ENCODE measurements around the gene ASXL1.
A peak's percentile ranks its signal among the peaks of the same experiment; 100 is the strongest.

ASXL1 gene

DNA sequence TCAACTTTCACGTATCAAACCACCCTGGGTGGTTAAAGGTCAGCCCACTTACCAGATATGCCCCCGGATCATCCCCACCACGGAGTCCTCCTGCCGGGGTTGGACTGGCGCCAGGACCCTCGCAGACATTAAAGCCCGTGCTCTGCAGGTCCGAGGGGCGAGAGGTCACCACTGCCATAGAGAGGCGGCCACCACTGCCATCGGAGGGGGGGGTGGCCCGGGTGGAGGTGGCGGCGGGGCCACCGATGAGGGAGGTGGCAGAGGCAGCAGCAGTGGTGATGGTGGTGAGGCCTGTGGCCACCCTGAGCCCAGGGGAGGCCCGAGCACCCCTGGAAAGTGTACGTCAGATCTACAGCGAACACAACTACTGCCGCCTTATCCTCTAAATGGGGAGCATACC is 76.3 kb downstream of the ASXL1 start:
- TF ChIP-seq, protein P1, sequence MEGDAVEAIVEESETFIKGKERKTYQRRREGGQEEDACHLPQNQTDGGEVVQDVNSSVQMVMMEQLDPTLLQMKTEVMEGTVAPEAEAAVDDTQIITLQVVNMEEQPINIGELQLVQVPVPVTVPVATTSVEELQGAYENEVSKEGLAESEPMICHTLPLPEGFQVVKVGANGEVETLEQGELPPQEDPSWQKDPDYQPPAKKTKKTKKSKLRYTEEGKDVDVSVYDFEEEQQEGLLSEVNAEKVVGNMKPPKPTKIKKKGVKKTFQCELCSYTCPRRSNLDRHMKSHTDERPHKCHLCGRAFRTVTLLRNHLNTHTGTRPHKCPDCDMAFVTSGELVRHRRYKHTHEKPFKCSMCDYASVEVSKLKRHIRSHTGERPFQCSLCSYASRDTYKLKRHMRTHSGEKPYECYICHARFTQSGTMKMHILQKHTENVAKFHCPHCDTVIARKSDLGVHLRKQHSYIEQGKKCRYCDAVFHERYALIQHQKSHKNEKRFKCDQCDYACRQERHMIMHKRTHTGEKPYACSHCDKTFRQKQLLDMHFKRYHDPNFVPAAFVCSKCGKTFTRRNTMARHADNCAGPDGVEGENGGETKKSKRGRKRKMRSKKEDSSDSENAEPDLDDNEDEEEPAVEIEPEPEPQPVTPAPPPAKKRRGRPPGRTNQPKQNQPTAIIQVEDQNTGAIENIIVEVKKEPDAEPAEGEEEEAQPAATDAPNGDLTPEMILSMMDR (IDR thresholded peaks at IDR 0.05; ENCODE audit: poor library complexity, severe bottlenecking) = no peak

DNA sequence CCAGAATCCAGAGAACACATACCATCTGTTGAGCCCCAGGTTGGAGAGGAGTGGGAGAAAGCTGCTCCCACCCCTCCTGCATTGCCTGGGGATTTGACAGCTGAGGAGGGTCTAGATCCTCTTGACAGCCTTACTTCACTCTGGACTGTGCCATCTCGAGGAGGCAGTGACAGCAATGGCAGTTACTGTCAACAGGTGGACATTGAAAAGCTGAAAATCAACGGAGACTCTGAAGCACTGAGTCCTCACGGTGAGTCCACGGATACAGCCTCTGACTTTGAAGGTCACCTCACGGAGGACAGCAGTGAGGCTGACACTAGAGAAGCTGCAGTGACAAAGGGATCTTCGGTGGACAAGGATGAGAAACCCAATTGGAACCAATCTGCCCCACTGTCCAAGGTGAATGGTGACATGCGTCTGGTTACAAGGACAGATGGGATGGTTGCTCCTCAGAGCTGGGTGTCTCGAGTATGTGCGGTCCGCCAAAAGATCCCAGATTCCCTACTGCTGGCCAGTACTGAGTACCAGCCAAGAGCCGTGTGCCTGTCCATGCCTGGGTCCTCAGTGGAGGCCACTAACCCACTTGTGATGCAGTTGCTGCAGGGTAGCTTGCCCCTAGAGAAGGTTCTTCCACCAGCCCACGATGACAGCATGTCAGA is 77.4 kb downstream of the ASXL1 start:
- Histone ChIP-seq H3K27me3 (ENCODE audit: insufficient read depth, poor library complexity, severe bottlenecking) (no peaks in the 10 kb centered on the region), H3K4me1 (ENCODE audit: insufficient read depth, poor library complexity, severe bottlenecking) (no peaks in the 10 kb centered on the region), H3K9me3 (ENCODE audit: severe bottlenecking) (no peaks in the 10 kb centered on the region), H3K4me3 (ENCODE audit: severe bottlenecking) (no peak overlapping the region), H3K27ac (ENCODE audit: poor library complexity, severe bottlenecking) (no peak overlapping the region), H3K36me3 (ENCODE audit: low read depth) (peaks cover 93% of the 10 kb centered on the region)
- TF ChIP-seq, protein P1 (IDR thresholded peaks at IDR 0.05; ENCODE audit: poor library complexity, severe bottlenecking) = no peak
- DNase-seq (ENCODE audit: low spot score) (peak; percentile 60), ATAC-seq (ENCODE audit: low read depth) (no peak)

More for the DNA sequence above, 76.3 kb downstream of the ASXL1 start:
- Histone ChIP-seq H3K4me3 (ENCODE audit: severe bottlenecking) (no peak overlapping the region), H3K27ac (ENCODE audit: poor library complexity, severe bottlenecking) (no peak overlapping the region), H3K9me3 (ENCODE audit: severe bottlenecking) (no peaks in the 10 kb centered on the region), H3K36me3 (ENCODE audit: low read depth) (peaks cover 100% of the 10 kb centered on the region), H3K27me3 (ENCODE audit: insufficient read depth, poor library complexity, severe bottlenecking) (no peaks in the 10 kb centered on the region), H3K4me1 (ENCODE audit: insufficient read depth, poor library complexity, severe bottlenecking) (no peaks in the 10 kb centered on the region)
- ATAC-seq (ENCODE audit: low read depth) = no peak
- DNase-seq (ENCODE audit: low spot score) = peak; percentile 80

DNA sequence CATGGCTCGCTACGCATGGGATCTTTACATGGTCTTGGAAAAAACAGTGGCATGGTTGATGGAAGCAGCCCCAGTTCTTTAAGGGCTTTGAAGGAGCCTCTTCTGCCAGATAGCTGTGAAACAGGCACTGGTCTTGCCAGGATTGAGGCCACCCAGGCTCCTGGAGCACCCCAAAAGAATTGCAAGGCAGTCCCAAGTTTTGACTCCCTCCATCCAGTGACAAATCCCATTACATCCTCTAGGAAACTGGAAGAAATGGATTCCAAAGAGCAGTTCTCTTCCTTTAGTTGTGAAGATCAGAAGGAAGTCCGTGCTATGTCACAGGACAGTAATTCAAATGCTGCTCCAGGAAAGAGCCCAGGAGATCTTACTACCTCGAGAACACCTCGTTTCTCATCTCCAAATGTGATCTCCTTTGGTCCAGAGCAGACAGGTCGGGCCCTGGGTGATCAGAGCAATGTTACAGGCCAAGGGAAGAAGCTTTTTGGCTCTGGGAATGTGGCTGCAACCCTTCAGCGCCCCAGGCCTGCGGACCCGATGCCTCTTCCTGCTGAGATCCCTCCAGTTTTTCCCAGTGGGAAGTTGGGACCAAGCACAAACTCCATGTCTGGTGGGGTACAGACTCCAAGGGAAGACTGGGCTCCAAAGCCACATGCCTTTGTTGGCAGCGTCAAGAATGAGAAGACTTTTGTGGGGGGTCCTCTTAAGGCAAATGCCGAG is 78.2 kb downstream of the ASXL1 start:
- Histone ChIP-seq H3K36me3 (ENCODE audit: low read depth) (peaks cover 86% of the 10 kb centered on the region), H3K9me3 (ENCODE audit: severe bottlenecking) (no peaks in the 10 kb centered on the region), H3K27ac (ENCODE audit: poor library complexity, severe bottlenecking) (no peak overlapping the region), H3K4me3 (ENCODE audit: severe bottlenecking) (no peak overlapping the region), H3K27me3 (ENCODE audit: insufficient read depth, poor library complexity, severe bottlenecking) (no peaks in the 10 kb centered on the region), H3K4me1 (ENCODE audit: insufficient read depth, poor library complexity, severe bottlenecking) (no peaks in the 10 kb centered on the region)
- peak; percentile 62 for DNase-seq (ENCODE audit: low spot score)
- TF ChIP-seq, protein P1 (IDR thresholded peaks at IDR 0.05; ENCODE audit: poor library complexity, severe bottlenecking) = no peak
- no peak for ATAC-seq (ENCODE audit: low read depth)

DNA sequence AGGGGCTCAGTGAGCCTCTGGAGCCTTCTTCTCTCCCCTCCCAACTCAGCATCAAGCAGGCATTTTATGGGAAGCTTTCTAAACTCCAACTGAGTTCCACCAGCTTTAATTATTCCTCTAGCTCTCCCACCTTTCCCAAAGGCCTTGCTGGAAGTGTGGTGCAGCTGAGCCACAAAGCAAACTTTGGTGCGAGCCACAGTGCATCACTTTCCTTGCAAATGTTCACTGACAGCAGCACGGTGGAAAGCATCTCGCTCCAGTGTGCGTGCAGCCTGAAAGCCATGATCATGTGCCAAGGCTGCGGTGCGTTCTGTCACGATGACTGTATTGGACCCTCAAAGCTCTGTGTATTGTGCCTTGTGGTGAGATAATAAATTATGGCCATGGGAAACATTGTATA is 78.8 kb downstream of the ASXL1 start:
- Histone ChIP-seq H3K27ac (ENCODE audit: poor library complexity, severe bottlenecking) (no peak overlapping the region), H3K36me3 (ENCODE audit: low read depth) (peaks cover 84% of the 10 kb centered on the region), H3K4me1 (ENCODE audit: insufficient read depth, poor library complexity, severe bottlenecking) (no peaks in the 10 kb centered on the region), H3K27me3 (ENCODE audit: insufficient read depth, poor library complexity, severe bottlenecking) (no peaks in the 10 kb centered on the region), H3K9me3 (ENCODE audit: severe bottlenecking) (no peaks in the 10 kb centered on the region), H3K4me3 (ENCODE audit: severe bottlenecking) (no peak overlapping the region)
- peak; percentile 66 for DNase-seq (ENCODE audit: low spot score)
- TF ChIP-seq, protein P1 (IDR thresholded peaks at IDR 0.05; ENCODE audit: poor library complexity, severe bottlenecking) = no peak
- ATAC-seq (ENCODE audit: low read depth) = no peak

All from RWPE2 (cell line).